GM20000 (cell line): ENCODE data around the gene GTF3C5.
"Not testable (repeated sequence)": the region's sequence is repeated elsewhere in the genome, so short reads cannot be mapped to it uniquely, and the experiment has no call there.

ENCODE experiments used
- DNase-seq: peaks from one replicate; pipeline ENCODE4 v3.0.0; 2012; ENCODE audit warnings: low spot score
- TF ChIP-seq, protein P1 (sequence below): IDR thresholded peaks from 2 replicates; pipeline ENCODE4 v1.5.1; 2012; ENCODE audit warnings: mild to moderate bottlenecking, control low read depth; ENCODE audit errors: extremely low read depth, missing control alignments

GTF3C5 gene

DNA sequence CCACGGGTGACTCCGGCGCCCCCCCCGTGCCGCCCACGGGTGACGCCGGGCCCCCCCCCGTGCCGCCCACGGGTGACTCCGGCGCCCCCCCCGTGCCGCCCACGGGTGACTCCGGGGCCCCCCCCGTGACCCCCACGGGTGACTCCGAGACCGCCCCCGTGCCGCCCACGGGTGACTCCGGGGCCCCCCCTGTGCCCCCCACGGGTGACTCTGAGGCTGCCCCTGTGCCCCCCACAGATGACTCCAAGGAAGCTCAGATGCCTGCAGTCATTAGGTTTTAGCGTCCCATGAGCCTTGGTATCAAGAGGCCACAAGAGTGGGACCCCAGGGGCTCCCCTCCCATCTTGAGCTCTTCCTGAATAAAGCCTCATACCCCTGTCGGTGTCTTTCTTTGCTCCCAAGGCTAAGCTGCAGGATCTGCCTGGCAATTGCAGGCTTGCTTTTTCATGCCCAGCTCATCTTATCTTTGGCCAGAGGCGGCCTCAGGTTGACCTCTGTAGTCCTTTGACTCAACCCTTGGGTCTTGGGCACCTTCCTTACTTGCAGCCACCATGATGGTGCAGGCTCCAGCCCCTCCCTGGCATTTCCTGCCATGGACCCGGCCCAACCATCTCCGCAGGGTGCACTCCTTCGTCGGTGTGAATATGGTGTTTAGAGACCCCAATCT is 40.8 kb downstream of the GTF3C5 start:
- TF ChIP-seq, protein P1, sequence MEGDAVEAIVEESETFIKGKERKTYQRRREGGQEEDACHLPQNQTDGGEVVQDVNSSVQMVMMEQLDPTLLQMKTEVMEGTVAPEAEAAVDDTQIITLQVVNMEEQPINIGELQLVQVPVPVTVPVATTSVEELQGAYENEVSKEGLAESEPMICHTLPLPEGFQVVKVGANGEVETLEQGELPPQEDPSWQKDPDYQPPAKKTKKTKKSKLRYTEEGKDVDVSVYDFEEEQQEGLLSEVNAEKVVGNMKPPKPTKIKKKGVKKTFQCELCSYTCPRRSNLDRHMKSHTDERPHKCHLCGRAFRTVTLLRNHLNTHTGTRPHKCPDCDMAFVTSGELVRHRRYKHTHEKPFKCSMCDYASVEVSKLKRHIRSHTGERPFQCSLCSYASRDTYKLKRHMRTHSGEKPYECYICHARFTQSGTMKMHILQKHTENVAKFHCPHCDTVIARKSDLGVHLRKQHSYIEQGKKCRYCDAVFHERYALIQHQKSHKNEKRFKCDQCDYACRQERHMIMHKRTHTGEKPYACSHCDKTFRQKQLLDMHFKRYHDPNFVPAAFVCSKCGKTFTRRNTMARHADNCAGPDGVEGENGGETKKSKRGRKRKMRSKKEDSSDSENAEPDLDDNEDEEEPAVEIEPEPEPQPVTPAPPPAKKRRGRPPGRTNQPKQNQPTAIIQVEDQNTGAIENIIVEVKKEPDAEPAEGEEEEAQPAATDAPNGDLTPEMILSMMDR: no peak
- DNase-seq: no peak

- not testable (repeated sequence) for DNase-seq
Observed at GRCh38 chr9:133072210-133072609, 41.4 kb downstream of the GTF3C5 start.

- TF ChIP-seq, protein P1: no peak
- DNase-seq: no peak
Observed at GRCh38 chr9:133073086-133074014, 42.6 kb downstream of the GTF3C5 start.

GRCh38 chr9:133074111-133074651 is 43.4 kb downstream of the GTF3C5 start:
- DNase-seq: no peak

GRCh38 chr9:133075925-133076630 is 45.3 kb downstream of the GTF3C5 start:
- TF ChIP-seq, protein P1: no peak
- no peak for DNase-seq

More at GRCh38 chr9:133074111-133074651, 43.4 kb downstream of the GTF3C5 start:
- TF ChIP-seq, protein P1: no peak

DNA sequence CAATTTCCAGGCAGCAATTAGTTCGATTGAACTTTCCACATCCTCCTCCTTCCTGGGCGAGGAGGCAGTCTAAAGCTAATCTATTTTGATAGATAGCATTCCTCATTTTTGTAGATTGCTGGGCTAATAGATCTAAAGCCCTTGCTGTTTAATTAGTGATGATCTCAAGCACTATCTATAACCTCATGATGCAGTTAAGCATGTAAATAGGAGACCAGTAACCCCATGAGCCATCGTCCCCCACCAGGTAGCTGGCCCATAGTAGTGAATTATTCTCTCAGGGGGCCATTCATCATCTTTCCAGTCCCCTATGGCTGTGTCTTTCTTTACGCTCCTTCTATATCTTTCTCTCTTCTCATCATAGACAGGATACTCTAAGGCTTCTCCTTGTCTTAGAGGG is 45.9 kb downstream of the GTF3C5 start:
- TF ChIP-seq, protein P1: no peak
- no peak for DNase-seq

GRCh38 chr9:133078486-133078885 is 47.7 kb downstream of the GTF3C5 start:
- TF ChIP-seq, protein P1: no peak
- no peak for DNase-seq
